ENCODE measurements around the gene KLHL29.

KLHL29 gene

GRCh38 chr2:23489471-23490322 is 104.7 kb downstream of the KLHL29 start:
- in situ Hi-C loops (cut with HindIII; ENCODE audit: low sequenced_read_pairs), result no loop called here

GRCh38 chr2:23491591-23492336 is 106.8 kb downstream of the KLHL29 start:
- in situ Hi-C loops (cut with HindIII; ENCODE audit: low sequenced_read_pairs), result no loop called here

- in situ Hi-C loops (cut with HindIII; ENCODE audit: low sequenced_read_pairs), result no loop called here
Observed at GRCh38 chr2:23492337-23492675, 107.3 kb downstream of the KLHL29 start.

- in situ Hi-C loops (cut with HindIII; ENCODE audit: low sequenced_read_pairs), result no loop called here
Observed at GRCh38 chr2:23492921-23493320, 107.9 kb downstream of the KLHL29 start.

- in situ Hi-C loops (cut with HindIII; ENCODE audit: low sequenced_read_pairs), result no loop called here
Observed at GRCh38 chr2:23493846-23494245, 108.9 kb downstream of the KLHL29 start.

- in situ Hi-C loops (cut with HindIII; ENCODE audit: low sequenced_read_pairs), result no loop called here
Observed at GRCh38 chr2:23494286-23494685, 109.3 kb downstream of the KLHL29 start.

GRCh38 chr2:23495661-23496114 is 110.7 kb downstream of the KLHL29 start:
- in situ Hi-C loops (cut with HindIII; ENCODE audit: low sequenced_read_pairs), result no loop called here

GRCh38 chr2:23496456-23496855 is 111.5 kb downstream of the KLHL29 start:
- in situ Hi-C loops (cut with HindIII; ENCODE audit: low sequenced_read_pairs), result no loop called here

- in situ Hi-C loops (cut with HindIII; ENCODE audit: low sequenced_read_pairs), result no loop called here
Observed at GRCh38 chr2:23497063-23497462, 112.1 kb downstream of the KLHL29 start.

GRCh38 chr2:23497536-23497935 is 112.6 kb downstream of the KLHL29 start:
- in situ Hi-C loops (cut with HindIII; ENCODE audit: low sequenced_read_pairs), result no loop called here

- in situ Hi-C loops (cut with HindIII; ENCODE audit: low sequenced_read_pairs), result no loop called here
Observed at GRCh38 chr2:23498943-23499342, 114.0 kb downstream of the KLHL29 start.

- in situ Hi-C loops (cut with HindIII; ENCODE audit: low sequenced_read_pairs), result no loop called here
Observed at GRCh38 chr2:23499439-23499838, 114.5 kb downstream of the KLHL29 start.

GRCh38 chr2:23500836-23501235 is 115.9 kb downstream of the KLHL29 start:
- in situ Hi-C loops (cut with HindIII; ENCODE audit: low sequenced_read_pairs), result no loop called here

GRCh38 chr2:23502096-23502495 is 117.1 kb downstream of the KLHL29 start:
- in situ Hi-C loops (cut with HindIII; ENCODE audit: low sequenced_read_pairs), result no loop called here

- in situ Hi-C loops (cut with HindIII; ENCODE audit: low sequenced_read_pairs), result no loop called here
Observed at GRCh38 chr2:23503097-23503496, 118.1 kb downstream of the KLHL29 start.

GRCh38 chr2:23503682-23504081 is 118.7 kb downstream of the KLHL29 start:
- in situ Hi-C loops (cut with HindIII; ENCODE audit: low sequenced_read_pairs), result no loop called here

- in situ Hi-C loops (cut with HindIII; ENCODE audit: low sequenced_read_pairs), result no loop called here
Observed at GRCh38 chr2:23504591-23504990, 119.6 kb downstream of the KLHL29 start.

- in situ Hi-C loops (cut with HindIII; ENCODE audit: low sequenced_read_pairs), result no loop called here
Observed at GRCh38 chr2:23505218-23505983, 120.4 kb downstream of the KLHL29 start.

- in situ Hi-C loops (cut with HindIII; ENCODE audit: low sequenced_read_pairs), result no loop called here
Observed at GRCh38 chr2:23505984-23506380, 121.0 kb downstream of the KLHL29 start.

- in situ Hi-C loops (cut with HindIII; ENCODE audit: low sequenced_read_pairs), result no loop called here
Observed at GRCh38 chr2:23506531-23507266, 121.7 kb downstream of the KLHL29 start.
